ENCODE measurements around the gene TRPM1.

Gene TRPM1

DNA sequence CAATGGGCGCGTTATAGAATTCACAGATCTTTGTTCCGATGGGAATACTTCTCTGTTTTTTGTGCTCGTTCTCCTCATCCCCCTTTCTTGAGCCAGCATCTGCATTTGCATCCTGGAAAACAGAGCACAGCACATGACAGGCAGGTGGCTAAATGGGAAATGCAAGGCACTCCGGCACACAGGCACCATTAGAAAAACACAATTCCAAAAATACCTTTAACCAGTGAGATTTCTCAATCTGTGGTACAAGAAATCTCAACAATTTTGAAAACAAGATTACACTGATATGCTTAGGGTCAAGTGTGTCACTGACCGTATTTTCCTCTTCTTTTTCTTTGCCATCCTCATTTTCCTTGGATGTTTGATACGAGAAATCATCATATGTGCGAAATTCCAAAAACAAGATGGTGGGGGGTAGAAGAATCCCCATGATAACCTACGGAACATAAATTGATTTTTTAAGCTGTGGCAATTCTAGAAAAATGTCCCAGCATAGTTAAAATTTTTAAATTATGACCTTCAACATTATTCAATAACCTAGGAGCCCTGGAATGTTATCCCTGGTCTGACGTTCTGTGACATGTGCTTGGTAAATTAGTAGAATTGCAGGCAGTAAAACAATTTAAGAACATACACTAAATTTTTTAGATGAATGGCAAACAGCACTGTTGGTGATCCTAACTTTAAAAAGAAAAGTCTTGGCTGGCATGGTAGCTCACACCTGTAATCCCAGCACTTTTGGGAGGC is 63.6 kb downstream of the TRPM1 start:
- DNase-seq (ENCODE audit: low read depth) = no peak
- H3K4me3 ChIP-seq (ENCODE audit: low read depth, low read length) = no peak overlapping the region
- TF ChIP-seq, protein P1, sequence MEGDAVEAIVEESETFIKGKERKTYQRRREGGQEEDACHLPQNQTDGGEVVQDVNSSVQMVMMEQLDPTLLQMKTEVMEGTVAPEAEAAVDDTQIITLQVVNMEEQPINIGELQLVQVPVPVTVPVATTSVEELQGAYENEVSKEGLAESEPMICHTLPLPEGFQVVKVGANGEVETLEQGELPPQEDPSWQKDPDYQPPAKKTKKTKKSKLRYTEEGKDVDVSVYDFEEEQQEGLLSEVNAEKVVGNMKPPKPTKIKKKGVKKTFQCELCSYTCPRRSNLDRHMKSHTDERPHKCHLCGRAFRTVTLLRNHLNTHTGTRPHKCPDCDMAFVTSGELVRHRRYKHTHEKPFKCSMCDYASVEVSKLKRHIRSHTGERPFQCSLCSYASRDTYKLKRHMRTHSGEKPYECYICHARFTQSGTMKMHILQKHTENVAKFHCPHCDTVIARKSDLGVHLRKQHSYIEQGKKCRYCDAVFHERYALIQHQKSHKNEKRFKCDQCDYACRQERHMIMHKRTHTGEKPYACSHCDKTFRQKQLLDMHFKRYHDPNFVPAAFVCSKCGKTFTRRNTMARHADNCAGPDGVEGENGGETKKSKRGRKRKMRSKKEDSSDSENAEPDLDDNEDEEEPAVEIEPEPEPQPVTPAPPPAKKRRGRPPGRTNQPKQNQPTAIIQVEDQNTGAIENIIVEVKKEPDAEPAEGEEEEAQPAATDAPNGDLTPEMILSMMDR (IDR thresholded peaks at IDR 0.05; ENCODE audit: low read depth, low read length, missing control alignments) = no peak
- in situ Hi-C loops (cut with HindIII; ENCODE audit: low sequenced_read_pairs) = no loop called here

DNA sequence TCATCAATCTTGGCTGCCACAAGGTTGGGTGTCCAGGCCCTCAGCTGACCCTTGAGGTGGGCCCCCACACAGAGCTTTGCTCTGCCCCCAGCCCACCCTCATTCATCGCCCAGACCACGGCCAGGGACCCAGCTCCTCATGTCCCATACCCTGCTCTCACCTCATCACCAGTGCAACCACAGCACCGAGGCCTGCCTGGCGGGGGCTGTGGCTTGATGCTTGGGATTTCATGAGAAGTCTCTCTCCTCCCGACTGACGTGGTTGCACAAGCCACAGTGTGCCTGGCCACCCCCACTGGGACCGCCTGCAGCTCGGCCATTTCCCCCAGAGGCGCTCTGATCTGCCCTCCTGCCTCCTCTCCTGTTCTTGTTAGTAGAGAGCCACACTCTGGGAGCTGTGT is 64.7 kb downstream of the TRPM1 start:
- no peak for DNase-seq (ENCODE audit: low read depth)
- in situ Hi-C loops (cut with HindIII; ENCODE audit: low sequenced_read_pairs) = no loop called here
- no peak overlapping the region for H3K4me3 ChIP-seq (ENCODE audit: low read depth, low read length)
- TF ChIP-seq, protein P1 (IDR thresholded peaks at IDR 0.05; ENCODE audit: low read depth, low read length, missing control alignments) = no peak

DNA sequence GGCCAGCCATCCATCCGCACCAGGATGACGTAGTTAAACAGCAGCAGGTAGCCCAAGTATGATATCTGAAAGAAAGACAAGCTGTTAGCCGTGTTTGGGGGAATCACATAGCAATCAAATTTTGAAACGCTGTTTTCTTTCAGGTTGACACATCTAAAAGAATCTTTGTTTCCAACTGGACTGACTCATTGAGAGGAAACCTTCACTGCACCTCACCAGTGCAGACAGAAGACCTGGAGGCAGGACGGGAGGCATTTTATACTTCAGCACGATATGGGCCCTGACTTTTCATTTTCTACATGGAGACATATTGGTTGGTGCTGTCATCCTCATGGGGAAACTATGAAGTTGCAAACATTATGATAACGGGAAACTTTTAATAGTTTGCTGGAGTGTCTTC is 65.9 kb downstream of the TRPM1 start:
- TF ChIP-seq, protein P1 (IDR thresholded peaks at IDR 0.05; ENCODE audit: low read depth, low read length, missing control alignments) = no peak
- DNase-seq (ENCODE audit: low read depth) = no peak
- H3K4me3 ChIP-seq (ENCODE audit: low read depth, low read length) = no peak overlapping the region
- in situ Hi-C loops (cut with HindIII; ENCODE audit: low sequenced_read_pairs) = no loop called here

DNA sequence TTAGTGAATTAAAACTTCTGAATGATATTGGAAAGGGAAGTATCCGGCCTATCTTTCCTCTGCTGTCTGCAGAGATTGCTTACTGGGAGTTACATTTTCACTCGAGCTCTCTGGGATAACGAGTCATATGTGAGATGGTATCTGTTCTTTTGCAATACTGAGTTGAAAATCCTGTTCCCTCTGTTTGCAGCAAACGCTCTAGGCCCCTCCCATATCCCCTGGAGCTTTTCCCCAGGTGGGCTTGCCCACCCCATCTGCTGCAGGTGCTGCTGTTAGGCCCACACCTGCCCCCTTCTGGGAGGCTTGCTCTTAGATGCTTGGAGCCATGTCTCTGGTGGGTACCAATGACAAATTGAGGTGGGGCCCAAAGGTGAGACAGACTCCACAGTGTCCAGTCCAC is 67.4 kb downstream of the TRPM1 start:
- in situ Hi-C loops (cut with HindIII; ENCODE audit: low sequenced_read_pairs) = no loop called here
- TF ChIP-seq, protein P1 (IDR thresholded peaks at IDR 0.05; ENCODE audit: low read depth, low read length, missing control alignments) = no peak
- DNase-seq (ENCODE audit: low read depth) = no peak
- H3K4me3 ChIP-seq (ENCODE audit: low read depth, low read length) = no peak overlapping the region

DNA sequence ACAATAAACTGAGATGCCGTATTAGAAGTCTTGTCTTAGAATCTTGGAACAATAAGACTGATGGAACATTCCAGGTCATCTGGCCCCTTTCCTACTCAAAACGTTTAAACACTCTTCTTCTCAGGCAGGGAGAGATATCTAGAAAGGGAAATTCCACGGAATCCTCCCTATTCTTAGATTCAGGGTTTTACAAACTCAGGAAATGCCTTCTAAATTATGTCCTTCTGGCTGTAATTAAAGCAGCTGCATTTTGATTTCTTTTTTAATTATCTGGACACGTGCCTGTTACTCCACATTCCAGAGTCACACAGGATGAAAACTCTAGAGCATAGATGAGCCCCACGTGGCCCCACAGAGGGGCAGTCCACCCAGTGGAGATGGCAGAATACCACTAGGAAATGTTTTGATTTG is 68.6 kb downstream of the TRPM1 start:
- H3K4me3 ChIP-seq (ENCODE audit: low read depth, low read length) = no peak overlapping the region
- DNase-seq (ENCODE audit: low read depth) = peak; percentile 31
- TF ChIP-seq, protein P1 (IDR thresholded peaks at IDR 0.05; ENCODE audit: low read depth, low read length, missing control alignments) = no peak
- in situ Hi-C loops (cut with HindIII; ENCODE audit: low sequenced_read_pairs) = no loop called here

DNA sequence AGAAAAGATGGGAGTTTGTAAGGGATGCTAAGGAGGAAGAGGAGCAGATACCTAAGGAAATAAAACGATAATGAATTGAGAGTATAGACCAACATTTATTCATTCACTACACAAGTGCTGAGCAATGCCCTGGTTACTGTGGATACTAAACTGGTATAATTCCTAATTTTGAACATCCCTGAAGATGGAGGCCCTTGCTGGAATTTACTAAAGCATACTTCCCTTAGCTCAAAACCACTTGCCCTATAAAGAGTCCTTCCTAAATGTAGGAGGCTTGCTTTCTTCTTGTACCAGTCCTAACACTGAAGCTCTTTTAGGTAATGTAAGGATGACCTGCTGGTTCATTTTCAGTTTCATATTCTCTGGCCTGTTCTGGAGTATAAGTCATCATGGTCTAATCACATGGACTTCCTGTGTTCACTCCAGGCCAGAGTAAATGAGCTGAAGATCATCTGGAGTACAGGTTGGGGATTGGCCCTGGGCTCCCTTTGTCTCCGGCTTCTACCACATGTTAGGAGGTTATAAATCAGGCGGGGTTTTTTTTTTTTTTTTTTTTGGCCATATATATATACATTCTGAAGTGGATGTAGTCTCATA is 70.0 kb downstream of the TRPM1 start:
- DNase-seq (ENCODE audit: low read depth) = no peak
- no peak overlapping the region for H3K4me3 ChIP-seq (ENCODE audit: low read depth, low read length)
- TF ChIP-seq, protein P1 (IDR thresholded peaks at IDR 0.05; ENCODE audit: low read depth, low read length, missing control alignments) = no peak
- in situ Hi-C loops (cut with HindIII; ENCODE audit: low sequenced_read_pairs) = no loop called here

Data from astrocyte of the cerebellum (primary cell).